ENCODE results near the gene EGFR.

DNA sequence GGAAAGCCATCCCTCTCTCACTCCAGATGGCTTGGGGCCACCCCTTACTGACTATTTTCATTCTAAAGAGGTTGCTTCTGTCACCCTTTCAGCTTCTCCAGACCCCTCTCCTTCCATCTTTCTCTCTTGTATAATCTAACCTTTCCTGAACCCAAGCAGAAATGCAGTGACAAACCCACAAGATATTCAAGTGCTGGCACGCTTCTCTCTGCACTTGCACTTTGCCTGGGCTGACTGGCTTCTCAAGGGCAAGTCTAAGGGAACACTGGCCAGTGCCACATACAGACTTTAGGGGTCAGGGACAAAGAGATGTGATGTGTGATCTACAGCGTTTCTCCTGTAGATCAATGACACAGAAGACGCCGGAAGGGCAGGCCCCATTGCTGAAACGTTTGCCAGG is 195.9 kb downstream of the EGFR start:
- TF ChIP-seq REST (IDR thresholded peaks at IDR 0.05; ENCODE audit: insufficient read depth in 1 of 2, low read depth in 2 of 2, low read length in 2 of 2), result no peak
- no peak for TF ChIP-seq TAF1 (IDR thresholded peaks at IDR 0.05; ENCODE audit: borderline replicate concordance, insufficient read depth, low read length)
- TF ChIP-seq POLR2AphosphoS5 (IDR thresholded peaks at IDR 0.05; ENCODE audit: low read depth, low read length), result no peak
- TF ChIP-seq SIN3A (IDR thresholded peaks at IDR 0.05; ENCODE audit: borderline replicate concordance, insufficient read depth, low read length), result no peak

Measured in PFSK-1 (cell line).